Measurements from ENCODE around the gene NF1. TPM values are rescaled to one million over a fixed set of nuclear protein-coding genes. Genes with fewer than 3 reads are reported as not detected.
"Not testable (repeated sequence)": the region's sequence is repeated elsewhere in the genome, so short reads cannot be mapped to it uniquely, and the experiment has no call there.

NF1 gene
- total and polyA plus RNA-seq, 2 of the 13 experiments (the other 11 are each of a cell fraction or from before 2014, with no cell fraction given) = 21.5 to 26.5 TPM

GRCh38 chr17:31094600-31095235 lies at the start of gene NF1 (continued):
- peak; percentile 17; the same call in 1 of the 2 replicates for TF ChIP-seq YEATS2 (CRISPR knock-in tag; IDR thresholded peaks at IDR 0.05; ENCODE audit: borderline replicate concordance)
- peak; percentile 100 for TF ChIP-seq ATF7 (IDR thresholded peaks at IDR 0.05)
- TF ChIP-seq ATF7 (CRISPR knock-in tag; IDR thresholded peaks at IDR 0.05) = peak; percentile 97
- no peak for TF ChIP-seq SOX6 (IDR thresholded peaks at IDR 0.05)
- TF ChIP-seq SOX6 (CRISPR knock-in tag; IDR thresholded peaks at IDR 0.05) = peak; percentile 26; the same call in 1 of the 2 replicates
- TF ChIP-seq GABPA (IDR thresholded peaks at IDR 0.05; ENCODE audit: low read depth, low read length) = peak; percentile 50
- peak; percentile 83 for TF ChIP-seq GABPA (CRISPR knock-in tag; IDR thresholded peaks at IDR 0.05; ENCODE audit: low read depth)
- 0 out of 2 replicates have a peak, but pooled peaks have one; percentile 52 for TF ChIP-seq ZNF580 (CRISPR knock-in tag; IDR thresholded peaks at IDR 0.05; ENCODE audit: borderline replicate concordance, low read depth)
- TF ChIP-seq GPBP1L1 (CRISPR knock-in tag; IDR thresholded peaks at IDR 0.05) = no peak
- peak; percentile 13 for TF ChIP-seq ZNF18 (CRISPR knock-in tag; IDR thresholded peaks at IDR 0.05; ENCODE audit: insufficient replicate concordance)
- TF ChIP-seq FOSL2 (CRISPR knock-in tag; IDR thresholded peaks at IDR 0.05) = peak; percentile 81
- no peak for TF ChIP-seq EEA1 (CRISPR knock-in tag; IDR thresholded peaks at IDR 0.05; ENCODE audit: borderline replicate concordance)
- peak; percentile 46; the same call in 1 of the 2 replicates for TF ChIP-seq ATF7-NPFF (CRISPR knock-in tag; IDR thresholded peaks at IDR 0.05; ENCODE audit: low read depth)
- TF ChIP-seq POLR2A (IDR thresholded peaks at IDR 0.05; ENCODE audit: insufficient read depth in 1 of 2, low read depth in 2 of 2, low read length in 2 of 2) = peak; percentile 83 to 86
- TF ChIP-seq HOXA9 (CRISPR knock-in tag; IDR thresholded peaks at IDR 0.05; ENCODE audit: borderline replicate concordance) = no peak
- no peak for TF ChIP-seq CEBPZ (IDR thresholded peaks at IDR 0.05; ENCODE audit: low read length)

GRCh38 chr17:31046856-31047425 lies 47.8 kb upstream of the NF1 start:
- H3K79me2 ChIP-seq (ENCODE audit: insufficient read depth, low read length); H3K27ac ChIP-seq (ENCODE audit: extremely low read length, insufficient read depth, low read length); H3K27me3 ChIP-seq (ENCODE audit: control insufficient read depth in 1 of 2, insufficient read depth in 2 of 2, low read length in 2 of 2); H2AFZ ChIP-seq (ENCODE audit: low read length); H3K9me3 ChIP-seq (ENCODE audit: low read length); H3K4me1 ChIP-seq (ENCODE audit: insufficient read depth, low read length); intact Hi-C loops (cut with micrococcal nuclease; ENCODE audit: unreplicated experiment); DNase-seq (ENCODE audit: low spot score); CTCF ChIA-PET (ENCODE audit: low intra/inter-chr PET ratio, low total read pairs); H3K36me3 ChIP-seq (replicated peaks in 1 of 2; ENCODE audit: control insufficient read depth in 1 of 2, insufficient read depth in 2 of 2, low read length in 2 of 2); H4K20me1 ChIP-seq (ENCODE audit: insufficient read depth, low read length); BruUV-seq (replicated peaks); POLR2A ChIA-PET; in situ Hi-C loops (cut with HindIII; ENCODE audit: extremely low pct_ligation_motif_present, low pct_unique_long_range_greater_than_20kb); H3K4me2 ChIP-seq (ENCODE audit: low read depth, low read length); FAIRE-seq; H3K9ac ChIP-seq (ENCODE audit: insufficient read depth, low read depth, low read length); H3K4me3 ChIP-seq (replicated peaks in 1 of 3; ENCODE audit: insufficient read depth in 1 of 3, low read depth in 2 of 3, low read length in 3 of 3); ATAC-seq: not testable (repeated sequence)
- WGBS (ENCODE audit: low lambda C conversion rate) = 64% methylated on average over 5 of the region's 7 CpGs
